Measurements from ENCODE around the gene TOM1L2.
"Not testable (repeated sequence)": the region's sequence is repeated elsewhere in the genome, so short reads cannot be mapped to it uniquely, and the experiment has no call there.

Gene TOM1L2

DNA sequence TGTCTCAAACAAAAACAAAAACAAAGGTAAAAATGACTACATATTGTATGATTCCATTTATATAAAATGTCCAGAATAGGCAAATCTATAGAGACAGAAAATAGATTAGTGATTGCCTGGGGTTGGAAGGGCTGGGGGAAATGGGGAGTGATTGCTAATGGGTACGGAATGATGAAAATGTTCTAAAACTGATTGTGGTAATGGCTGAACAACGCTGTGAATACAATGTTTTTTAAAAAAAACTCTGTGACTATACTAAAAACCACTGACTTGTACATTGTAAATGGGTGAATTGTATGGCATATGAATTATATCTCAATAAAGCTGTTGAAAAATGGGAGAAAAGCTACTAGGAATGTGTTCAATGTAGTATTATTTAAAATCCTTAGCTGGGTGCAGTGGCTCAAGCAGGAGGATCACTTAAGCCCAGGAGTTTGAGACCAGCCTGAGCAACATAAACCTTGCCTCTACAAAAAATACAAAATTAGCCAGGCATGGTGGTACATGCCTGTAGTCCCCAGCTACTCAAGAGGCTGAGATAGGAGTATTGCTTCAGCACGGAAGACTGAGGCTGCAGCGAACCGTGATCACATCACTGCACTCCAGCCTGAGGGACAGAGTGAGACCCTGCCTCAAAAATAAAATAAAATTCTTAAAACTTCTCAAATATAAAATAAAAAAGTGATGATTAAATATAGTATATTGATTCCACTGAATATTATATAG, 47.9 kb downstream of the TOM1L2 start:
- DNase-seq (ENCODE audit: low read depth in 3 of 3), result no peak

DNA sequence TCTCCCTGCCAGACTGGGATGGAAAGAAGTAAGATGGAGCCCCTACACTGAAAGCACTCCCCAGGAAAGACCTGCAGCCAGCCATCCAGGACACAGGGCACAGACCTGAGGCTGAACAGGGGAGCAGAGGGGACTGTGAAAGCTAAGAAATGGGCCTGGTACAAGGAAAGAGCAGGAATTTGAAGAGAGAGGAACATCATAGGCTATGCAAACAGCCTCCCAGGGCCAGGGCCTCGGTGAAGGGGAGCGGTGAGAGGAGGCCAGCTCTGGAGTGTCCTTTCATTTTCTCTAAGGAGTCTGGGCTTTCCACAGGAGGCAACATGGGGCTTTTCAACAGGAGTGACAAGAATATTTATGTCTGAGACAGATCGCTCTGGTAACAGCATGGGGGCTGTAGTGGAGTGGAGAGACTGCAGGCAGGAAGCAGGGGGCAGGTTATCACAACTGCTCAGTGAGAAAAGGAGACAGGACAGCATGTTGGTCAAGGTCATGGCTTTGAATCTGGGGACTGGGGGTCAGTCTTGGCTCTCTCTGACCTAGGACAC, 50.1 kb downstream of the TOM1L2 start:
- no peak for DNase-seq (ENCODE audit: low read depth in 3 of 3)

DNA sequence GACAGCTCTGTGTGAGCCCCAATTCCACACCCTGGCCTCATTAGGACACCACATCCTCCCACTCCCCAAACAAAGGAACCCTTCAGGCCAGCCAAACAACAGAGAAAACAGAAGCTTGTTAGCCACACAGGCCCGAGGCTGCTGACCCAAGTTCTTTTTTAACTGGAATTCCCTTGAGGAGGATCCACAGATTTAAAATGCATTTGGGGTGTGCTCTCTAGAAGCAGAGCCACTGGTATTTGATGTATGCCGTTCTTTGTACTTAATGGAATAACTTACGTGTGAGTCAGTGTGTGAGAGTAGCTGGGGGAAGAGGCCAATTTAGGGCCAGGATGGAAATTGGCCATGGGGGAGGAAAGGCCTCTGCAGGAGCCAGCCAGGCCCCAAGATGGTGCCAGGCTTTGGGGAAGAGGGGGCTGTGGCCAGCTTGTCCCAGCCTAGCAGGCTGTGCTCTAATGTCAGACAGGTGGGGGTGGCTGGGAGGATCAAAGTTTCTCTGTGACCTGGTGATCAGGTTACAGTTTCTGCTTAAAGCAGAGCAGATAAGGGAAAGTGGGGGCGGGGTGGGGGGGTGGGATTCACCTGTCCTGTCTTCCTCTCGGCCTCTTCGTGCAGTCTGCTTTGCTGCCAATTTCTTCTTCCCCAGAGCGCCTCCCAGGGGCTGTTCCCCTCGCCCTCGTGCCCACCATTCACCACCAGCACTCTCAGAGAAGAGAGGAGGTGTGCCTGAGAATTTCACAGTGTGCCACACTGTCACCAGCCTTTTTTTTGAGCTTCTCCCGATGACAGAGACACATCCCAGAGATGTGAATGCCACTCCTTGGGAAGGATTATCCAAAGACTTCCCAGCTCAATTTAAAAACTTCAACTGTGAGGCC, 50.8 kb downstream of the TOM1L2 start:
- no peak for DNase-seq (ENCODE audit: low read depth in 3 of 3)

DNA sequence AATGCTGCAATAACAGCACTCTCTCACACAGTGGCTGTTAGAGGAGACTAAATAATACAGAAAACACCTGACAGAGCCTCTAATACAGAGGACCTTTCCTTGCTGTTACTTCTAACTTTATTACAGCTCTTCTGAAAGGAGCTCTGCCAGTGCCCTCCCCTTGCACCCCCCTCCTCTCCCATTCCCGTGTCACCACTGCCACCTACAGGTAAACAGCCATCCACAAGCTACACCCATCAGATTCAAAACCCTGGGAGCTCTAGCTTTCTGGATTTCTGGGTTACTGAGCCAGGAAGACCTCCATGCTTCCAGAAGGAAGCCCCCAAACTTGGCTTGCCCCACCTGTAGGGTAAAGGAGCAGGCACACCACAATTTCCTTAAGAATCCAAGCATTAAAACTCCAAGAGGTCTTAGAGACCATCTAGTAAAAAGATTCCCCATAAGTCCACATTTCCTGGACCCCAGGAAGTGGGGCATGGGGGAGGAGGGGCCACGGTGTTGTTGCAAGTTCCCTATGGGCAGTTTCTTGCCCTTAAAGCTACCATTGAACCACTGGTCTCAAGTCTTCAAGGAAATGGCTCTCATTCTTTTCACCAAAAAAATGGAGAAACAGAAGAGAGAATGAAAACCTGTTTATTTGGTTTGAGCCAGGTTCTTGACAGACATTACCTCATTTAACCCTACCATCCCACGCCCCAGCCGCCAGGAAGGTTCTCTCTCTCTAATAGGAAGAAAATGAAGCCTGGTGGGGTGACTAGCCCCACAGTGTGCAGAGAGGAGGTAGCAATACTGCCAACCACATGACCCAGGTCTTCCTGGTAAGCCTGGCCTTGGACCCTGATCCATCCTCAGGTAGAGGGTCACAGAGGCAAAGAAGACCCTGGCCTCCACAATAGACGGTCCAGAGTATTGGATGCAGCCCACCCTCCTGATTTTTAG, 52.8 kb downstream of the TOM1L2 start:
- DNase-seq (ENCODE audit: low read depth in 3 of 3), result peak; percentile 21 to 57 (median 47)

DNA sequence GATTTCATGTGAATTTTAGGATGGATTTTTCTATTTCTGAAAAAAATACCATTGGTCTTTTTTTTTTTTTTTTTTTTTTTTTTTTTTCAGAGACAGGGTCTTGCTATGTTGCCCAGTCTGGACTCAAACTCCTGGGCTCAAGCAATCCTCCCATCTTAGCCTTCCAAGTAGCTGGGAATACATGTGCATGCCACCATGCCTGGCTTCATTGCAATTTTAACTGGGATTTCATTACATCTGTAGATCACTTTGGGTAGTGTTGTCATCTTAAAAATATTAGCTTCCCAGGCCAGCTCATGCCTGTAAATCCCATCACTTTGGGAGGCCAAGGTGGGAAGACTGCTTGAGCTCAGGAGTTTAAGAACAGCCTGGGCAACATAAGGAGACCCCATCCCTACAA, 54.8 kb downstream of the TOM1L2 start:
- no peak for DNase-seq (ENCODE audit: low read depth in 3 of 3)

DNA sequence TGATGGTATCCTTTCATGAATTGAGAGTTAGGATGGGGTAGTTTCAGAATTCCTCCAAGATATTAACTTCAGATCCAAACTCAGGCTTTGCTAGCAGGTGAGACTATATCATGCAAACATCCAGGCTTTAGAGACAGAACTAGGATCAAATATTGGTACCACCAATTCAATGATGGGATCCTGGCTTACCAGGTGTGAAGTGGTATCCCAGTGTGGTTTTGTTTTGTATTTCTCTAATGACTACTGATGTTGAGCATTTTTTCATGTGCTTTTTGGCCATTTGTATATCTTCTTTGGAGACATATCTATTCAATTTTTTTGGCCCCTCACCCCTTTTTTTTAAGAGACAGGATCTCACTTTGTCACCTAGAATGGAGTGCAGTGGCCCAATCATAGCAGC, 57.0 kb downstream of the TOM1L2 start:
- DNase-seq (ENCODE audit: low read depth in 3 of 3), result no peak

DNA sequence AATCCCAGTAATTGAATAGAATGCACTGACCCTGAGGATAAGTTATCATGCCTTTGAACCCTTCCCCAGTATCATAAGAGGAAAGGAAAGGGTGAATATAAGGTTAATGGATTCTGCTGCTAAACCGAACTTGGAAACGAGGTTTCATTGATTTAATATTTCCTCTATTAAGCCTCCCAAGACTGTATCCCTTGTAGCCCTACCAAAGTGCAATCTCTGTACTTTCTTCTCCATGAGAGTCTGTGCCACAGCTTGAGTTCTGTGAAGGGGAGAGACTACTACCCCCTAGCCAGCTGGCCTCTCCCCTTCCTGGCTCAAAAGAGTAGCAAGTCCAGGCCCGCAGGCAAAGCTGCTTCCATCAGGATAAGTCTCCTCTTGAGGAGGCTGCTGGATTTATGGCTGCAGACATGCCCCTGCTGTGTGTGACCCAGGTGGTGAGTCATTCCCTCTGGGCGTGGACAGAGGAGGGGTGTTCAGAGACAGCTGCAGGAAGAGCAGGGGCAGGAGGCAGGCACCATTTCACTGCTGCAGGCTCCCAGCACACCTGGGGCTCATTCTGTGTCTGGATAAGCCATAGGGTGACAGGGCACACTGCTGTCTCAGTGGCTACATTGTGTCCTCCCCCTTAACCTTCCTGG, 58.4 kb downstream of the TOM1L2 start:
- DNase-seq (ENCODE audit: low read depth in 3 of 3), result peak in 1 of 3 donors; percentile 18

DNA sequence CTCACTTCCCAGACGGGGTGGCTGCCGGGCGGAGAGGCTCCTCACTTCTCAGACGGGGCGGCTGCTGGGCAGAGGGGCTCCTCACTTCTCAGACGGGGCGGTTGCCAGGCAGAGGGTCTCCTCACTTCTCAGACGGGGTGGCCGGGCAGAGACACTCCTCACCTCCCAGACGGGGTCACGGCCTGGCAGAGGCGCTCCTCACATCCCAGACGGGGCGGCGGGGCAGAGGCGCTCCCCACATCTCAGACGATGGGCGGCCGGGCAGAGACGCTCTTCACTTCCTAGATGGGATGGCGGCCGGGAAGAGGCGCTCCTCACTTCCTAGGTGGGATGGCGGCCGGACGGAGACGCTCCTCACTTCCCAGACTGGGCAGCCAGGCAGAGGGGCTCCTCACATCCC, 59.9 kb downstream of the TOM1L2 start:
- not testable (repeated sequence) for DNase-seq (ENCODE audit: low read depth in 3 of 3)

DNA sequence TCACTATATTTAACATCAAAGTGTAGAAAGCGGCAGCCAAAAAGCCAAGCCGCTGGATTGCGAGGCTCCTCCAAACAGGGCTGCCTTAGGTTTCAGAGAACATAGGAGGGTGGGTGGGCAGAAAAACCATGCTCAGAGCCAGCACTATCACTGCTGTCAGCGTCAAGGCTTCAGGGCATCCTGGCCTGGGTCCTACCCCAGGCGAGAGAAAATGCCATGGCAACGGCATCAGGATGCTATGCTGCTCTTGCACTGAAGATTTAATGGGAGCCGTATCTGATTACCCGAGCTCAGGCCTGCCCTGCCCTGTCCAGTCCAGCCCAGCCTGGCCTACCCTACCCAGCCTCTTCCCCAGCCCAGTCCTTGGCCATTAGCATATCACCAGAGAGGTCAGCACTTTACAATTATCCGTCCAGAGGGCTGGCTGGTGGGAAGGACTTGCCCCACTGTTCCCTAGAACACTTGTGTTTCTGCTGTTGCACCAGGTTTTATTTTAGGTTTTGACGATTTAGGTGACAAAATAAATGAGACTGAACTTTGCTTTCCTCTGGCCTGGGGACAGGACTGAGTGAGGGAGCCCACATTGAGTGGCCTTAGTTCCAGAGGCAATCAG, 61.1 kb downstream of the TOM1L2 start:
- DNase-seq (ENCODE audit: low read depth in 3 of 3), result no peak

DNA sequence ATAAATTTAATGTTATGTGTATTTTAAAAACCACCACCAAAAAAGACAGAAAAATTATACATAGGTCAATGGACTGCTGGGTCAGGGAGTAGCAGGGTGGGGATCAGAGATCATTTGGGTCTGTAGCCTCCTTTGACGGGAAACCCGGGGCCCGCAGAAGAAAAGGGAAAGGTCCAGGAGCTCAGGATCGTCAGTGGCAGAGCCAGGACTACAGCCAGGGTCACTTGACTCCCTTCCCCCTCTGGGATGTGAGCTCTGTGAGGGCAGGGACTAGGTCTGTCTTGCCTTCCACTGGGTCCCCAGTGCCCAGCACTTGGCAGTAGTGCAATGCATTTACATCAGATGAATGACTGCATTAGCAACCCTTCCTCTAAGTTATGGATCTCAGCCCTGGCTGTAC, 62.1 kb downstream of the TOM1L2 start:
- DNase-seq (ENCODE audit: low read depth in 3 of 3), result no peak

DNA sequence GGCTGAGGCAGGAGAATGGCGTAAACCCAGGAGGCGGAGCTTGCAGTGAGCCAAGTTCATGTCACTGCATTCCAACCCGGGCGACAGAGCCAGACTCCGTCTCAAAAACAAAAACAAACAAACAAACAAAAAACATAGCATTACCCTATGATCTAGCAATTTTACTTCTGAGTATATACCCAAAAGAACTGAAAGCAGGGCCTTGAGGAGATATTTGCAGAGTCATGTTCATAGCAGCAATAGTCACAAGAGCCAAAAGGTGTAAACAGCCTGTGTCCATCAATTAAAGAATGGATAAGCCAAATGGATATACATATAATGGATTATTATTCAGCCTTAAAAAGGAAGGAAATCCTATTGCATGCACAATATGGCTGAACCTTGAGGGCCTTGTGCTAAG, 63.1 kb downstream of the TOM1L2 start:
- DNase-seq (ENCODE audit: low read depth in 3 of 3), result no peak

DNA sequence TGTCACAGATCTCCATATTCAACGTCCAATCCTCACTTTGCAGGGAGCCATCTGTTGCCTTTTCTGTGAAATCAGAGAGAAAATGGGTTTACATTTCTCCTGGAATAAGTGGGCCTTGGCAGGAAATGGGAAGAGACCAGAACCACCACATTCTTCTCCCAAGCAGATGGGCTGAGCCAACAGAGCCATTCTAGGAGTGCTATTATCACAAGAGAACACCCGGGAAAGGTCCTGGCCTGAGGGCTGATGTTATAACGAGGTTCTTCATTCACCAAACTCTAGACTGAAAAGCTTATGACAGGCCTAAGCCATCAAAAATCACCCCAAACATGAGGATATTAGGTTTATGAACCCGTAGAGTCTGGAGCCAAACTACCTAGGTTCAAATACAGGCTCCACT, 64.7 kb downstream of the TOM1L2 start:
- no peak for DNase-seq (ENCODE audit: low read depth in 3 of 3)

DNA sequence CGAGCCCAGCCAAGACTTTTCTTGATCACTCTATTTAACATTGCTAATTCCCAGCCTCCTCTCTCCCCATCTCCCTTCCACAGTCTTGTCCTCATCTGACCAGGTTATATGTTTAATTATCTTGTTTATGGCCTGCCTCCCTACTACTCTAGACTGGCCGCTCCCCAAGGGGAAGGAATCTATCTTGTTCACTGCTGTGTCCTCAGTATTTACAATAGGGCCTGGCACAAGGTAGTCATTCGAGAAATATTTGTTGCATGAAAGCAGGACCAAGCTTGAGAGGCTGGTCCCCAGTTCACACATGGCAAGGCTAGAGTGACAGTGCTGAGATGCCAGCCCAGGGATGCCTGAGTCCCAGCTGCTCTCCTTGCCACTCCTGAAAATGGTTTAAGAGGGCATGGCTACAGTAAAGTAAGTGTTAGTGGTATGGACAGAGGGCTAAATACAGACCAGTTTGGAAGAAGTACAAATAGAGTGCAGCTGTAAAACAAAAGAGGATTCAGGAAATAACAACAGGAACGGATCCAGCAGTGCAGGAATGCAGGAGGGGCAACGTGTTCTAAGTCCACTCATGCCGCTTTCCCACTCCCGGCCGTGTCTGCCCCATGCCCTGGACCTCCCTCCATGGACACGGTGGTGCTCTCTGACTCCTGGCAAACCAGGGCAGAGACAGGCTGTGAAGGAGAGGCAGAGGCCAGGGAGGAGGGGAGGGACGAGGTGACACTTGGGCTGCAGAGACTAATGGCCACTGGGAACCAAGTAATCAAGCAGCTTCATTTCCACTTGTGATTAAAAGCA, 65.6 kb downstream of the TOM1L2 start:
- DNase-seq (ENCODE audit: low read depth in 3 of 3), result no peak

DNA sequence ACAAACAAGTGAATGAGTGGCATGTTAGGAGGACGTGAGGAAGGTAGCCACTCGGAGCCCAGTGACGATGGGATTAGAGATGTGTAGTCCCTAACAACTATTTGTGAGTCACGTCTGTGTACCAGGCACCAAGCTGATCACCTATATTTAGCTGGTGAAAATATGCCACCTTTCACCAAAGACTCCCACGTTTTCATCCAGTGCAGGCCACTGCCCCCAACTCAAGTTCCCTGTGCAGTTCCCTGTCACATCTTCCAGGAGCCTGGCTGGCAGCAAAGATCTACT, 67.2 kb downstream of the TOM1L2 start:
- no peak for DNase-seq (ENCODE audit: low read depth in 3 of 3)

DNA sequence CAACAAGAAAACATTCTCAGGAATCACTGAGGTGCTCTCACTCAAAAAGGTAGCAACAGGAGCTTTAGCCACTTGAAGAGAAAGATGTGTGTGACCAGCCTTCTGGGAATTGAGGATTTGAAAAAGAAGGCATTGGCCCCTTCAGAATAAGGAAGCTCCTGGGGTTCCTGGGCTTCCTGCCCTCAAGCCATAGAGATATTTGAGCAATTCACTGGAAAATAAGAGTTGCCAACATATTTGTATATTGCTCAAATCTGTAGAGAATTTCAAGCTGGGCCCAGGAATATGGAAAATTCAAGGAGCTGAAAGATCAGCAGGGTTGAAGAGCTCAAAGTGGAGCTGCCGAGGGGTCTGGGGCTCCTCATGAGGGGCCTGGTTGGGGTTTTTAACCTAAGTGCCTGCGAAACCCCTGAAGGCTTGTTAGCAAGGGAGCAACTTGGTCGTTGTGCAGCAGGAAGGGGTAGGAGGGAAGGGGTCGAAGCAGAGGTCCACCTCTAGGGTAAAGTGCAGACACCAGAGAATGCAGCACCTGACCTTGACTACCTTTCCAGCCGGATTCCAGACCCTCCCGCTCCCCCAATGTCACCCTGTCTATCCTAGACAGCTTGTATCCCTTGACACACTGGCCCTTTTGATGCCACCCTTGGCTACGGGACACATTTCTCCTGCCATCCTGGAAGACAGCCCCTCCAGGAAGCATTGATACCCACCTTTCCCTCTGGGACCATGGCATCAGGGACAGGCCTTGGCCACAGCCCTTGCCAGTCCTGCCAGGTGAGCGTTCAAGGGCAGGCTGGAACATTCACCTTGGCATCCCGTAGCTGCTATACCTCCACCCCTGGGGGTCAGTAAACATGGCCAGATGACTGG, 67.8 kb downstream of the TOM1L2 start:
- DNase-seq (ENCODE audit: low read depth in 3 of 3), result no peak

DNA sequence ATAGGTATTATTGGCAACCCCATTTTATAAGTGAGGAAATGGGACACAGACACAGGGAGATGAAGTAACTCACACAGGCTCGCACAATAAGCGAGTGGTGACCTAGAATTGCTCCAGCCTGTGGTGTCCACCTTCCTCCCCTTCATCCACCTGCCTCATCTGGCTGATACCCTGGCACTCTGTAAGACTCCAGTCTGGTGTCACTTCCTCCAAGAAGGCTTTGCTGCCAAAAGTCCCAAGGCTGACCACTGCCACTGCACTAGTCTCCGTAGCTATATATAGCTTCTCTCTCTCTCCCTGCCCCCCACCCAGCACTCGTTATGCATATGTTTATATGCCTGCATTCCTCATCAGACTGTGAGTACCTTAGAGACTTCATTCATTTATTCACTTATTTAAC, 69.3 kb downstream of the TOM1L2 start:
- DNase-seq (ENCODE audit: low read depth in 3 of 3), result no peak

DNA sequence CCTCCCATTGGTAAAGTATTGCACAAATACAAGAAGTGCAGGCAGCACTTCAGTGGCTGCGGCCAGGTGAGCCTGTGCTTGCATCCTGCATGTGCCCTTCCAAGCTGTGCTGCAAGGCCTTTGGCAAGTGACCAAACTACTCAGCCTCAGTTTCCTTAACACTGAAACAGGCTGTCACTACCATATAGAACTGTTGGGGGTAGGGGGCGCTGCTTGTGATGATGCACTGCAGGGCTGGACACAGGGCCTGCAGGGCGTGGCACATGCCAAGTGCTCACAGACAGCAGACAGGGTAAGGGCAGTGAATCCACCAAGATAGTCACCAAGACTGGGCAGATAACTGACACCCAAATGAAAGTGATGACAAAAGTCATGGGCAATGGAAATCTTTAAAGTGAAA, 69.8 kb downstream of the TOM1L2 start:
- DNase-seq (ENCODE audit: low read depth in 3 of 3), result no peak

DNA sequence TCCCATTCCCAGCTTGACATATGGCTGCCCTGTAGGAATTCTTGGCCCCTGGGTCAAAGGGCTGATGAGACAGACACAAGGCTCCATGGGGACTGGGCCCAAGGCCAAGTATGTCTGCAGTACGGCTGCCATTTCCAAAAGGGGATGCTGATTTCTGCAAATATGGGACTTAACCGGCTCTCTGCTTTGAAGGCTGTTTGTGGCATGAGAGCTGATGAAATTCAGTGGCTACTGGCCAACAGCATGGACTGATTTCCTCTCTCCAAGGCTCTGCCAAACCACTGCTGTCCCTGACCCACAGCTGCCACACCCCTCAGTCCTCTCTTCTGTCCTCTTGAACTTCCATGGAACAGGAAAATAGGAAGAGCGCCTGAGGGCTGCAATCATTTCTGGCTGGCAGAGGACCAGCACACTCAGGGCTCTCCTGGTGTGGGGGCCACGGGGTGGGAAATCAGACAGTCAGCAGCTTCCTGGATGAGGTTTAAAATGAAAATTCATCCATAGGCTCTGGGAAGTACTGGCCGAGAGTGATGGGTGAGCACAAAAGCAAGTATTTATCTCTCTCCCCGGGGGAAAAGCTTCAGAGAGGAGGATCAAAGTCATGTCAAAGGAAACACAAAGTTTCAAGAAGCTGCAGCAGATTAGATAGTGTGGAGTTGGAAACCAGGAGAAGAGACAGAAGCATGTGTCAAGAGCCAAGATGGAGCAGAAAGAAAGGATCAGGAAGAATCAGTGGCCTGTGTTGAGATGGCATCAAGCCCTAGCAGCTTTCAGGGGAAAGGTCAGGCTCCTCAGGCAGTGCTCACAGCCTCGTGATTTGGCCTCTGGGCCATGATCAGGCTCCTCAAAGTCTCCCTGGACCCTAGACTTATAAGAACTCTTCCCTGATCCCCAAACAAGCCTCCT, 71.3 kb downstream of the TOM1L2 start:
- no peak for DNase-seq (ENCODE audit: low read depth in 3 of 3)
